Measurements from ENCODE around the gene SGCE.

GRCh38 chr7:94698275-94698674 is 42.3 kb upstream of the SGCE start:
- TF ChIP-seq CTCF (IDR thresholded peaks at IDR 0.05) (no peak), POLR2AphosphoS5 (IDR thresholded peaks at IDR 0.05) (no peak)
